DMS153 treated with DMSO at 0.1 percent for 48 hours (cell line): ENCODE data around the gene RBM41.

Source experiments
- DNase-seq: peaks from one replicate; lab custom pipeline; 2025; ENCODE audit not compliant: unreplicated experiment; lab: John Stamatoyannopoulos, UW

The RBM41 gene

DNA sequence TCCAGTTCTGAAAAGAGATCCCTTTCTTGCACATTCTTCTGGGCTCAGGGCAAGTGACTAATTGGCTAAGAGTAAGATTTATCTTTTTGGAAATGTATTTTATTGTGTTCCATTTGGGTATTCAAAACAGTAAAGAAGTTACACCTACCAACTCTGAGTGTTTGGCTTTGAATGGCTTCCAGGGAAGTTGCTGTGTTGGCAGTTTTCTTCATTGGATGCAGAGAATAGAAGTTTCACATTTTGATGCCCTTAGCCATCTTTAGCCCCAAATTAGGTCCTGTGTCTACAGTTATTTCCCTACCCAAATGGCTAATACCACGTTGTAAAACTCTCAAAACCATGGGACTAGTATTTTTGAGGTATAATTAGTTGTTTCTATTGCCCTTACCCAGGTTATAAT is 88.9 kb downstream of the RBM41 start:
- no peak for DNase-seq

DNA sequence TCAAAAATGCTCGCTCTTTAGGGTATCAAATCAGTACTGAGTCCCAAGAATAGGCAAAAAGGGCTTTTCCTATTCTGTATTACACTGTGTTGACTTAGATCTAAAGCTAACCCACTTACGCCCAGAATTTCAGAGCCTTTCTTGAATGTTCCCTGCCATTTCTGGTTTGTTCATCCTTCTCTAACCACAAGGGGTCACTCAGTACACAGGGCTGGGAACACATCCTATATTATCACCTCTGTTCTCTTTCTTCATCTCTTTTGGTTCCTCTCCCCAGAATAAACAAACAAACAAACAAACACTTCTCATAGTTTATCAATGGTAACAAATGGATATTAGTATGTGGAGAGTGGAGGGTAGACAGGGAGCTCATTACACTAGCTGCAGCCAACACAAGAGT is 93.1 kb downstream of the RBM41 start:
- DNase-seq = no peak

- DNase-seq = no peak
Observed at GRCh38 chrX:107014936-107015335, 103.7 kb downstream of the RBM41 start.
